Heart left ventricle (tissue), 13 donors: ENCODE results near the gene CSTF3.

Source experiments
- CTCF ChIP-seq, 12 donors: fragments of 200-600 bp; sonication (generic) in 4 of 12; IDR thresholded peaks; one replicate each; pipeline versions ENCODE4 v1.5.0 to v1.8.0; 2018 to 2022; ENCODE audit warnings: antibody characterized with exemption in 12 of 12, mild to moderate bottlenecking in 5 of 12
- POLR2A ChIP-seq, 2 donors: fragments of 450-650 bp; IDR thresholded peaks; one replicate each; pipeline ENCODE4 v1.6.1; 2017; ENCODE audit warnings: antibody characterized with exemption in 2 of 2, mild to moderate bottlenecking in 2 of 2, moderate library complexity in 2 of 2
- donor health status: ischemic (EF 13 %, LVEDD 7.1; RV severe dilation, severe dysfunction).
- donor health status: DM: no; HTN: yes; CAD: no.
- donor health status: DM: no; HTN: no; CAD: no.
- donor health status: ischemic (EF 25% LVEDD 6.9; RV normal size, moderate dysfunction).
- donor health status: ischemic (EF 25% LVEDD 5.7; RV mildly dilated, moderate dysfunction).
- donor health status: ischemic (EF 35%, LVEDD 5.7; RV mildly dilated, moderate dysfunction).
- donor health status: nonischemic (EF 11% LVEDD 7.7; RV severe dilation, severe dysfunction).
- donor health status: DM: yes; HTN: yes; CAD: no.
- donor health status: PGD.
- donor health status: ischemic (EF 29% LVEDD 5.4; RV normal size, mild dysfunction).
- donor health status: nonischemic (EF 23%, LVEDD 6.1; RV moderate dilation, normal function).

- TF ChIP-seq CTCF (IDR thresholded peaks at IDR 0.05), result peak; percentile 33 to 70 (median 60)
- TF ChIP-seq POLR2A (IDR thresholded peaks at IDR 0.05), result peak in 1 of 2 donors; percentile 57
Measured at GRCh38 chr11:33161120-33162005, at the start of gene CSTF3.
